ENCODE data around the gene DENND6A. TPM values are rescaled to one million over a fixed set of nuclear protein-coding genes. Genes with fewer than 3 reads are reported as not detected.
A peak's percentile ranks its signal among the peaks of the same experiment; 100 is the strongest.

DENND6A gene
- total RNA-seq, 1 donor from 2014 or later = 21.5 TPM

DNA sequence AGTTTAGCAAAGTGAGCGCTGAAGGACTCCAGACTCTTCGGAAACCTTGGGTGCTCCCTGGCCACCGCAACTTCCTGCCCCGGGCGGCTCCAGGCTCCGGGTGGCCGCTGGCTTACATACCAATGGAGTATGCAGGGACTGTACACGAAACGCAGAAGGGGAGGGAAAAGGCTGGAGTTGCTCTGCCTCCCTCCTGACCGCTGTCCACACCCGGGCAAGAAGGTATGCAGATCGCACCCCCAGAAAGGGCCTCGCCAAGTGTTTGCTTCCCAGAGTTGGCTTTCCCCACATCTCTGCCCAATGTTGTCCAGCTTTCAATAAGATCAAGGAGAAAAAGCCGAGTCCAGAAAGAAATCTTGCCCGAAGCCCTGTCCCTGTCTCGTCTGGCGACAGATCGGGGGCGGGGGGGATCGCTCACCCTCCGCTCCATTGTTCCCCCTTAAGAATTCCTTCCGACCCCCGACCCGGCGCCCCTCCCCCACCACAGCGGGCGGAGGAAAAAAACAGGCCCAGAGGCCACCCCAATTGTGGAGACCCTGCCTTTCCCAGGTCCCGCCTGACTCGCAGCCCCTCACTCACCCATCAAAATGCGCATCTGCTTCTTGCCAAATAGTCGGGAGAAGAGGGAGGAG is 96.3 kb downstream of the DENND6A start:
- ChIA-PET CTCF (interaction anchor here (1.4 to 1.9 kb wide), 2 partner anchors 40 to 159 kb away, joined by 3 to 5 read pairs; partner anchors contain the start of genes PDE12 and SLMAP), POLR2A (interaction anchor here (0.6 to 5.3 kb wide), 12 partner anchors 28 to 919 kb away, joined by 3 to 99 read pairs (median 4); partner anchors contain the start of genes APPL1, DENND6A, PDE12 and SLMAP)
- DNase-seq (peak; percentile 44), ATAC-seq (ENCODE audit: low read depth) (no peak)
- H3K4me1 Mint-ChIP-seq = peaks cover 55% of the 10 kb centered on the region
- H3K27me3 Mint-ChIP-seq = no peaks in the 10 kb centered on the region
- intact Hi-C loops (cut with micrococcal nuclease) = loop anchor here (1.0 to 10.0 kb wide), 13 partner anchors 40 to 1042 kb away; partner anchors contain the start of genes APPL1, ARHGEF3, CCDC66 and FLNB
- H3K27ac Mint-ChIP-seq = peak overlapping the region; percentile 100
- peaks cover 29% of the 10 kb centered on the region for H3K36me3 Mint-ChIP-seq (ENCODE audit: low read depth)
- H3K4me3 Mint-ChIP-seq = peak overlapping the region; percentile 95
- H3K9me3 Mint-ChIP-seq = no peaks in the 10 kb centered on the region
- TF ChIP-seq, protein P1, sequence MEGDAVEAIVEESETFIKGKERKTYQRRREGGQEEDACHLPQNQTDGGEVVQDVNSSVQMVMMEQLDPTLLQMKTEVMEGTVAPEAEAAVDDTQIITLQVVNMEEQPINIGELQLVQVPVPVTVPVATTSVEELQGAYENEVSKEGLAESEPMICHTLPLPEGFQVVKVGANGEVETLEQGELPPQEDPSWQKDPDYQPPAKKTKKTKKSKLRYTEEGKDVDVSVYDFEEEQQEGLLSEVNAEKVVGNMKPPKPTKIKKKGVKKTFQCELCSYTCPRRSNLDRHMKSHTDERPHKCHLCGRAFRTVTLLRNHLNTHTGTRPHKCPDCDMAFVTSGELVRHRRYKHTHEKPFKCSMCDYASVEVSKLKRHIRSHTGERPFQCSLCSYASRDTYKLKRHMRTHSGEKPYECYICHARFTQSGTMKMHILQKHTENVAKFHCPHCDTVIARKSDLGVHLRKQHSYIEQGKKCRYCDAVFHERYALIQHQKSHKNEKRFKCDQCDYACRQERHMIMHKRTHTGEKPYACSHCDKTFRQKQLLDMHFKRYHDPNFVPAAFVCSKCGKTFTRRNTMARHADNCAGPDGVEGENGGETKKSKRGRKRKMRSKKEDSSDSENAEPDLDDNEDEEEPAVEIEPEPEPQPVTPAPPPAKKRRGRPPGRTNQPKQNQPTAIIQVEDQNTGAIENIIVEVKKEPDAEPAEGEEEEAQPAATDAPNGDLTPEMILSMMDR (IDR thresholded peaks at IDR 0.05) = no peak

DNA sequence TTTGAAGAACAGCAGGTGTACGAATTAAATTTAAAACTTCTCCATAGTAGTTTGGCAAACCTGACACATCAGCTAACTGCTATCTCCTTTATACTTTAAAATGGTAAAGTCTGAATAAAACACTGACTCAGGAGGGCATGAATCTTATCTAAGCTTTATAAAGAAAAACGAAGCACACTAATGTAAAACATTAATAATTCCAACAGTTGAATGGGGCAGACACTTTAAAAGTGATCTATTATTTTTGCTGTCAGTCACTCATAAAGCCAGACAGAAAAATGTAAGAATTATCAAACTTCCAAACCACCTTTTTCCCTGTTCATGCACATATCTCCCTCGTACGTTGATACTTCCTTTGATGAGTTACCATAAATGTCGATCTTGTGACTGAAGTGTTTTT is 98.3 kb downstream of the DENND6A start:
- peaks cover 34% of the 10 kb centered on the region for H3K36me3 Mint-ChIP-seq (ENCODE audit: low read depth)
- H3K9me3 Mint-ChIP-seq = no peaks in the 10 kb centered on the region
- H3K27me3 Mint-ChIP-seq = no peaks in the 10 kb centered on the region
- ChIA-PET CTCF (no interaction called here), POLR2A (no interaction called here)
- ATAC-seq (ENCODE audit: low read depth) = no peak
- no peak for DNase-seq
- TF ChIP-seq, protein P1 (IDR thresholded peaks at IDR 0.05) = no peak
- H3K4me3 Mint-ChIP-seq = peak overlapping the region; percentile 9
- peaks cover 56% of the 10 kb centered on the region for H3K4me1 Mint-ChIP-seq
- no peak overlapping the region for H3K27ac Mint-ChIP-seq
- intact Hi-C loops (cut with micrococcal nuclease) = loop anchor here (10.0 kb wide), 2 partner anchors 790 to 1040 kb away; partner anchors contain the start of genes ARHGEF3 and CCDC66

DNA sequence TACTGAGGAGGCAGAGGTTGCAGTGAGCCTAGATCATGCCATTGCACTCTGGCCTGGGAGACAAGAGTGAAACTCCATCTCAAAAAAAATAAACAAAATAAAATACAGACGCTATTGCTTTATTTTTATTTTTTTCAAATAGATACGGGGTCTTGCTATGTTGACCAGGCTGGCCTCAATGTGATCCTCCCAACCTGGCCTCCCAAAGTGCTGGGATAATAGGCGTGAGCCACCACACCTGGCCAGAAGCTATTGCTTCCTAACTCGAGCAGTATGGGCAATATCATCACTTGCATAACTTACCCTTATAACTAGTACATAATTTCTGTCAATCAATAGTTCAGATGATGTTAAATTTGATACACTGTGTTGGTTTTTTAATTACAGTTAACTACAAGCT is 98.7 kb downstream of the DENND6A start:
- TF ChIP-seq, protein P1 (IDR thresholded peaks at IDR 0.05) = no peak
- Mint-ChIP-seq H3K9me3 (no peaks in the 10 kb centered on the region), H3K27me3 (no peaks in the 10 kb centered on the region), H3K27ac (no peak overlapping the region), H3K4me3 (peak overlapping the region; percentile 9), H3K4me1 (peaks cover 52% of the 10 kb centered on the region), H3K36me3 (ENCODE audit: low read depth) (peaks cover 34% of the 10 kb centered on the region)
- no peak for DNase-seq
- ChIA-PET CTCF (no interaction called here), POLR2A (no interaction called here)
- ATAC-seq (ENCODE audit: low read depth) = no peak
- intact Hi-C loops (cut with micrococcal nuclease) = loop anchor here (10.0 kb wide), 2 partner anchors 789 to 1039 kb away; partner anchors contain the start of genes ARHGEF3 and CCDC66

DNA sequence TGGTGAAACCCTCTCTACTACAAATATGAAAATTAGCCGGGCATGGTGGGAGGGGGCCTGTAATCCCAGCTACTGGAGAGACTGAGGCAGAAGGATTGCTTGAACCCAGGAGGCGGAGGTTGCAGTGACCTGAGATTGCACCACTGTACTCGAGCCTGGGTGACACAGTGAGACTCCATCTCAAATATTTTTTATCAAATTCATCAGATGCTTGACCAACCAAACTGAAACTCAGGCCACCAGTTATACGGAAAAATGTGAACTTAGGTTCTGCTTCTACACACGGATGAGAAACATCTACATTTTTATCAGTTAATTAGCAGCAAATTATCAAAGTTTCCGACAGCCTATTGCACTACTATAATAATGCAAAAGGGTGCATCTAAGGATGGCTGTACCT is 100.6 kb downstream of the DENND6A start:
- Mint-ChIP-seq H3K4me3 (no peak overlapping the region), H3K27me3 (no peaks in the 10 kb centered on the region), H3K9me3 (no peaks in the 10 kb centered on the region), H3K36me3 (ENCODE audit: low read depth) (peaks cover 30% of the 10 kb centered on the region), H3K27ac (no peak overlapping the region), H3K4me1 (peaks cover 46% of the 10 kb centered on the region)
- TF ChIP-seq, protein P1 (IDR thresholded peaks at IDR 0.05) = no peak
- intact Hi-C loops (cut with micrococcal nuclease) = loop anchor here (10.0 kb wide), 2 partner anchors 788 to 1038 kb away; partner anchors contain the start of genes ARHGEF3 and CCDC66
- DNase-seq = no peak
- no peak for ATAC-seq (ENCODE audit: low read depth)
- ChIA-PET CTCF (no interaction called here), POLR2A (interaction anchor here (1.0 kb wide), 1 partner anchor 17 kb away, joined by 3 read pairs; no protein-coding TSS in a partner anchor)

DNA sequence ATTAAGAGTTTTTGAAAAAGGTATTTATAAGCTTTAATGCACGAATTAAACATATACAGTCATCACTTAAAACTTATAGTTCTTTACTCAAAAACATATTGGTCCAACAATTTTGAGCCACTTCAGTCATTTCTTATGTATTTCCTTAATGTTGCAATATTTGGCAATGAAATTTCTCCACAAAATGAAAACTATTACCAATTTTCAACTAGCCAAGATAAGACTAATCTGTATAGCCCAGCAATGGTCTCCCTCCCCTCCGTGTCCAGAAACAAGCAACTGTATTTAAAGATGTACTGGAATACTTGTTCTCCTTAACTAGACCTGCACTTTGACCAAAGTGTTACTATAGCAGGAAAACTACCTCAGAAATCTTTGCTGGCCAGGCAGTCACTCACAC is 105.0 kb downstream of the DENND6A start:
- no peak overlapping the region for H3K4me3 Mint-ChIP-seq
- intact Hi-C loops (cut with micrococcal nuclease) = loop anchor here (2.0 kb wide), 1 partner anchor 17 kb away; no protein-coding TSS in a partner anchor
- TF ChIP-seq, protein P1 (IDR thresholded peaks at IDR 0.05) = no peak

More for the DNA sequence above, 105.0 kb downstream of the DENND6A start:
- DNase-seq = no peak
- no peak overlapping the region for H3K27ac Mint-ChIP-seq
- H3K27me3 Mint-ChIP-seq = no peaks in the 10 kb centered on the region
- ATAC-seq (ENCODE audit: low read depth) = no peak
- POLR2A ChIA-PET = no interaction called here
- H3K36me3 Mint-ChIP-seq (ENCODE audit: low read depth) = peaks cover 37% of the 10 kb centered on the region
- H3K9me3 Mint-ChIP-seq = no peaks in the 10 kb centered on the region
- CTCF ChIA-PET = no interaction called here
- H3K4me1 Mint-ChIP-seq = peaks cover 31% of the 10 kb centered on the region
